Measurements from ENCODE around the gene KCNK15.
"Not testable (repeated sequence)": the region's sequence is repeated elsewhere in the genome, so short reads cannot be mapped to it uniquely, and the experiment has no call there.

Gene KCNK15

GRCh38 chr20:44759595-44759994 is 13.9 kb downstream of the KCNK15 start:
- no peak for DNase-seq

DNA sequence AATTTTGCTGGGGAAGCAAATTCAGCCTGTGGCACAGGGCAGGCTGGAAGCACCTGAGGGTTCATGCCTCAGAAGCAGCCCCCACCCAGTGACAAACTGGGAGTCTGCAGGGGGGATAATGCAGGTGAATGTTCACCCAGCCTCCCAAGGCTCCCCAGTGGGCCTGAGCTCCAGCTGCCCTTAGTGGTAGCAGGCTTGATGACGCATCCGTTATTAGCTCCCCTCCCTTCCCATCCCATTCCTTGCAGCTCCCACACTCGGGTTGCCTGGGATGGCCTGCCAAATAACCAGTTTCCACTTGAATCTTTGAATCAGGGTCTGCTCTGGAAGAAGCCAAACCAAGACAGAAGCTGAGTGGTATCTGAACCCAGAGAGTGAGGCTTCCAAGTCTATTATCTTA is 15.8 kb downstream of the KCNK15 start:
- DNase-seq = no peak

DNA sequence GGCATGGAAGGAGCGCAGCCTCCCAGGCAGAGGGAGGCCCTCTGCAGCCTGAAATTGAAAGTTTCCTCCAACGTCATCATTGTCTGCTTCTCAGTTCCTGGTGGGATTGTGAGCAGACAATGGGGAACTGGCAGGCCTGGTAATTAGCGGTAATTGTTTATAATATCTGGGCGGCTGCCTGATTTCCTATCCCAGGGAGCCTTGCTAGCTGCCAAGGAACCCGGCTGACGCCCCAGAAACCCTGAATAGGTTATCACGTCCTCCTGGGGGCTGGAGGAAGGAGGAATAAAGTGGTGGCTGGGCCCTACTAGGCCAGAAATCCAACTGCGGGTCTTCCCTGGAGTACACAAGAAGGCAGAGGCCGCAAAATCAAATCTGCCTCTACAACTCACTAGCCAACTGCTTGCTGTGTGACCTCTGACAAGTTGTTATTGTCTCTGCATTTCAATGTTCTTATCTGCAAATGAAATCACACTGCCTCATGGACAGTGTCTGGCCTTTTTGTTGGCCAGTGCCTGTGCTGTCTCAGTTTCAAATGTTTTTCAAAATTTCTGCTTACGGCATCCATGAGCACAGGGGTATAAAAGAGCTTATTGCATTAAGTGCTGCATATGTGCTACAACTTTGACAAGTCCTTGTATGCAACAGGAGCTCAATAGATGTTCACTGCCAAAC is 16.9 kb downstream of the KCNK15 start:
- DNase-seq = no peak

DNA sequence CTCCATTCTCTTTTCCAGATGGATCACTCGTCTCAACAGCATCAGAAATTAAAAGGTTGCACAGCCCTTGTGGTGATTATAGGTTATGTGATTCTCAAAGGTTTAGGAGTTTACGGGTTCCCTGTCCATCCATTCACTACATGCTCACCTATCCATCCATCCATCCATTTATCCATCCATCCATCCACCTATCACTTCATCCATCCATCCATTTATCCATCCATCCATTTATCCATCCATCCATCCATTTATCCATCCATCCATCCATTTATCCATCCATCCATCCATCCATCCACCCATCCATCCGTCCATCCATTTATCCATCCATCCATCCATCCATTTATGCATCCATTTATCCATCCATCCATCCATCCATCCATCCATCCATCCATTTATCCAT is 18.1 kb downstream of the KCNK15 start:
- not testable (repeated sequence) for DNase-seq

- DNase-seq = no peak
These were observed 19.4 kb downstream of the KCNK15 start for GRCh38 chr20:44765091-44765490.

- DNase-seq = no peak
These were observed 20.2 kb downstream of the KCNK15 start for GRCh38 chr20:44765701-44766347.

DNA sequence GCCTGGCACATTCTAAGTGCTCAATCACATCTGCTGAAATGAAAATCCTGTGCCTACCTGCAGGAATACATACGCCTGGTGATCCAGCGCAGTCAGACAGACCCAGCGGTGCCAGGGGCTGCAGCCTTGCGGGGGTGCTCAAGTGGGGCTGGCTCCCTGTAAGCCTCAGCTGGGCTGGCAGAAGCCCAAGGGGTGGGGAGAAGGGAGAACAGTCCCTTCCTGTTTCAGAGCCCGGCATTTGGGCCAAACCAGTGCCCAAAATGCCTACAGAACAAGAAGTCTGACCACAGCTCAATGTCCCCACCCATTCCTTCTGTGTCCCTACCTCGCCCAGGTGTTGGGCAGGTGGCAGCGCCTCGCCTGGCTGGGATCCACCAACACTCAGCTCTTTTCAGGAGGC is 22.6 kb downstream of the KCNK15 start:
- DNase-seq = no peak

DNA sequence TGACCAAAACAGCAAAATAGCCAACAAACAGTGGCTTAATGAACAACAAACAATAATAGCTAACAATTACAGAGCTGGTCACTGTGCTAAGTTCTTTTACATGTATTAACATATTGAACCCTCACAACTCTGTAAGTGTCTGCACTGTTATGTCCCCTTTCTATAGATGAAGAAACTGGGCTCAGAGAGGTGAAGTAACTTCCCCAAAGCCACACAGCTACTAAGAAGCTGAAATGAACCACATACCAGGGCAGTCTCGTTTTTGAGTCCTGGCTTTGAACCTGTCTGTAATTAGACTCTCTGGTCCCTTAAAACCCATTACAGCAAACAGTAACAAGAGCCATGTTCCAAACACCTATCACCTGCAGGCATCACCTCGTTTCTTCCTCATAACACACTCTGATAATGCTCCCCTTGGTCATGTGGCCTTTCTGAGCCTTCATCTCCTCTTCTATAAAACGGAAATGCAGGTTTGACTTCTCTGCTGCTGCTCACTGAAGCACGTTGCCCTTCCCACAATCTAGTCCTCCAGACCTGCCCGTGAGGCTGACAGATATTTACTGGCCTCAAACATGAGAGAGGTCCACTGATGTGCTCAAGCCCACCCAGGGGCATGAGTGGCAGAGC is 23.3 kb downstream of the KCNK15 start:
- no peak for DNase-seq

GRCh38 chr20:44769481-44769863 is 23.8 kb downstream of the KCNK15 start:
- no peak for DNase-seq

DNA sequence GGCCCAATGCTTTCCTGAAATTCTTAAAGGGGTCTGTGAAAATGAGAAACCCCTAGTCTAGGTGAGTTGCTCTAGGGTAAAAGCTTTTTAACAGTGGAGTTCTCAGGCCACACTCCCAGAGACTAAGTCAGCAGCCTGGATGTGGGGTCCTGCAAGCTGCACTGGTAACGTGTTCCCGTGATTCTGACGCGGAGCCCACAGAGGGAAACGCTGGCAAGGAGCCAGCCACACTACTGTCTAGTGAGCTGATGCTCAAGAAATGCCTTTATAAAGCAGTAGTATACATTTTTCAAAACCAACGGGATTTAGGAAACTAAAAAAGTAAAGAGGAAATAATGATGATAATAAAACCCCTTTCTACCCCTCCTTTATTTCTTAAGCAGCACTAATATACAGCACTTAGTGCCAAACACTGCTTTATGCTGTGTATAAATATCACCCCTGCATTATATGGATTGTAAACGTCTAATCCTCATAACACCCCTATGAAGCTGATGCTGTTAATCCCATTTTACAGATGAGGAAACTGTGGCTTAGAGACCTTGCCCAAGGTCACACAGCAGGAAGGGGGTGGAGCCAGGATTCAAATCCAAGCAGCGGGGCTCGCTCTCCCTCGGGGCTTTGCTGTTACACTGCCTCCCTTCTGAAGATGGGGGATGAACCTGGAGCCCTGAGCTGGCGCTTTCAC is 25.0 kb downstream of the KCNK15 start:
- no peak for DNase-seq

GRCh38 chr20:44771172-44771535 is 25.5 kb downstream of the KCNK15 start:
- no peak for DNase-seq

- DNase-seq = no peak
These were observed 27.0 kb downstream of the KCNK15 start for GRCh38 chr20:44772636-44773035.

DNA sequence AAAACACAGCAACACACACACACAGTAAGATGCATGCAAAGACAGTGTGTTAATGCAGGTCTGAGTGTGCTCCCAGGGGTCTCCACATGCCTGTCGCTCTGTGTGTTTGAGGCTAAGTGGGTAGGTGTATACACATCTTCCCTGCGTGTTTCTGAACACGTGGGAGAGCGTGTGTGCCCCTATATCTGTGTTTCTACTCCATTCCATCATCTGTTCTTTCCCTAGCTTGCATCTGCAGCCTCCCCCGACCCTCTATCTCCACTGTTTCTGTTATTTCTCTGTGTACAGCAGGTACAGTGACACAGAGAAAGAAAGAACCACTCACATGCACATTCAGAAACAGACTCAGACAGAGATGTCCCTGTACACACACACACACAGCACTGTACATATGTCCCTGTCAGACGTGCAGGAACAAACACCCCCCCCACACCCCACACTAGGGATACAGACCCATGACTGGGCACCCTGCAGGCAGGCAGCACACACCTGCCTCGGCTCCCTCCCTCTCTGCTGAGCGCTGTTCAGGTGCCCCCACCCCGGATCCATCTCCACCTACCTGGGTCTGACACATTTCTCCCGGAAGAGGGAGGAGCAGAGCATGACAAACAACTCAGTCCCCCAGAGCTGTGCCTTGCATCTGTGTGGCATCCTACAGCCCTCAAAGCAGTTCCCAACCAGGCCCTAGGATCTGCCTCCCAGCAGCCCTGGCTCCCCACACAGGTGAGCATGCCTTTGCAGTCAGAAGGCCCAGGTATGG is 27.6 kb downstream of the KCNK15 start:
- DNase-seq = no peak

- no peak for DNase-seq
These were observed 31.3 kb downstream of the KCNK15 start for GRCh38 chr20:44776980-44777379.

GRCh38 chr20:44780226-44780625 is 34.6 kb downstream of the KCNK15 start:
- no peak for DNase-seq

GRCh38 chr20:44781118-44781517 is 35.5 kb downstream of the KCNK15 start:
- no peak for DNase-seq

DNA sequence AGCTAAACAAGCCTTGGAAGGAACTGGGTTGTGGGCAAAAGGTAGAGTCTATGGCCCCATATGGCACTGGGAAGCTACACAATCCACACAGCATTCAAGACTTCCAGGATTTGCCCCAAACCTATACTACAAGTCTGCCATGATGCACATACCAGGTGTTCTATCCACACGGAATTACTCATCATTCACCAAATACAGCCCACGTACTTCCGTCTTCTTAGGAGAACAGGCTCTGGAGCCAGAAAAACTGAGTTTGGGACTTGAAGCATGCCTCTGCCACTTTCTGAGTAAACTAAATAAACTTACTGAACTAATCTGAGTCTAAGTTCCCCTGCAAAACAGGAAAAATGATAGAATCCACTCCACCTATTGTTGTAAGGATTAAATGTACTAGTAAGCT is 36.1 kb downstream of the KCNK15 start:
- DNase-seq = no peak

DNA sequence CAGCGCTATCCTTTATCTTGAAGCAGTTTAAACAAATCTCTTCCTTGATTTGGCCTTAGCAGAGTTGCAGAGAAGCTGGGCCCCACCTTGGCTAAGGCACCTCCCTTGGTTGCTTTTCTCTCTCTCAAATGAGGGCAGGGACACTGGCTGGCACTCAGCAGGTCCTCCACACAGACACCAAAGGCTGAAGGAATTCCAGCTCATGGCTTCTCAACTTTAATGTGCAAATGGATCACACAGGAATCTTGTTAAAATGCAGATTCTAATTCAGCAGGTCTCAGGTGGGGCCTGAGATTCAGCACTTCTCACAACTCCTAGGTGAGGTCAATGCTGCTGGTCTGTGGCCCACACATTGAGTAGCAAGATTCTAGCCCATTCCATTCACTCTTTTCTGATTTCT is 39.0 kb downstream of the KCNK15 start:
- no peak for DNase-seq

DNA sequence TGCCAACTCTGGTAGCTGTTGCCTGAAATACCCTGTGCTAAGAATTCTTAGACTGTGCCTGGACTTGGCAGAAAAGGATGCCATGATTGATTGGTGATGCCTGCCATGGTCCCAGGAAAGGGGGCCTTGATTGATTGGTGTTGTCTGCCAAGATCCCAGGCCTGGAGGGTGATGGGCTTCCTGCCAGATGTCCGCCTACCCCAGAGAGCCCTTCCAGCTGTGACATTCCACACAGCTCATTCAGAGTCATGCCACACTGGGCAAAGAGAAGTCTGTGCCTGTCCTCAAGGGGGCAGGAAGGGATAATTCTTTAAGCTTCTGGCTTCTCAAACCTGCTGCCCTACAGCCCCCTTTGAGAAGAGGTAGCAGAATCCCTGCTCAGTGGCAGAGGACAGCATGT is 40.1 kb downstream of the KCNK15 start:
- peak; percentile 4 for DNase-seq

- no peak for DNase-seq
These were observed 41.6 kb downstream of the KCNK15 start for GRCh38 chr20:44787299-44787698.

- DNase-seq = no peak
These were observed 43.2 kb downstream of the KCNK15 start for GRCh38 chr20:44788706-44789456.

DNA sequence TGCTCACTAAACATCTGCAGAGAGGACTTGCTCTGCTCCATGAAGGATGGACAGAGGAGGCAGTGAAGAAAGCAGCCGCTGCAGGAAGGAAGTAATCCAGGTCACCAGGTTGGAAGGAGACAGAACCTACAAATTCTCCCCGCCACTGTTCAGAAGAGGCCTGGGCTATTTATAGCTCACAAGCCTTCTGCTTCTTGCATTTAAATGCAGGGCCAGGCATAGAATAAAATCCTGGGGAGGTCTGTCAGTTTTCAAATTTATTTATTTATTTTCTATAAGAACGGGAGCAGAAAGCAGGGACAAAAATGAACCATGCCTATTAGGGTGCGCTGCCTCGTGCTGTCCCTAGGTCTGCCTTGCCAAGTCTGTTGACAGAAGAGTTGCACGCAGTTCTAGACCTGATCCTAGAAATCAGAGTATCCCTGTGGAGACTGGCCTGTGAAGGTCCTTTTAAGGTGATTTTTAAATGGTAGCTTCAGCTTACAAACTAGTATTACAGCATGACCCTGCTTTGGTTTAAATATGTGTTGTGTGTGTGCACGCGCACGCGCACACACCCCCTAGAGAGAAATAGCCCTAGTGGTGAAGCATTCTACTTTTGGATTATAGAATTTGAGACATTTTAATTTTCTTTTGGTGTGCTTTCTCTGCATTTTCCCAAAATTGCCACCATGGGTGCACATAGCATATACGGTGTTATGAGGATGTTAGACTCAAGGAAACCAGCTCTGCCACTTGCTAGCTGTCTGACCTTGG is 45.2 kb downstream of the KCNK15 start:
- DNase-seq = no peak

Measured in NCI-H1694 treated with DMSO at 0.1 percent for 48 hours (cell line).